Measurements from ENCODE around the gene ST8SIA1. TPM values are rescaled to one million over a fixed set of nuclear protein-coding genes. Genes with fewer than 3 reads are reported as not detected.

Gene ST8SIA1
- polyA plus RNA-seq, 6 donors from 2014 or later = not detected

GRCh38 chr12:22242726-22243125, 91.8 kb downstream of the ST8SIA1 start:
- DNase-seq (no peak), ATAC-seq (ENCODE audit: low read depth in 2 of 2) (no peak)
- Mint-ChIP-seq H3K9me3 (peaks cover 0 to 18% (median 3%) of the 10 kb centered on the region in 7 donors), H3K27ac (no peak overlapping the region), H3K27me3 (peaks cover 0 to 26% (median 3%) of the 10 kb centered on the region in 3 donors), H3K4me1 (no peaks in the 10 kb centered on the region), H3K4me3 (no peak overlapping the region), H3K36me3 (no peaks in the 10 kb centered on the region)

GRCh38 chr12:22238211-22238610, 96.3 kb downstream of the ST8SIA1 start:
- H3K27me3 Mint-ChIP-seq = peaks cover 0 to 14% (median 9%) of the 10 kb centered on the region in 3 donors
- peaks cover 0 to 18% (median 5%) of the 10 kb centered on the region in 7 donors for H3K9me3 Mint-ChIP-seq
- no peak overlapping the region for H3K27ac Mint-ChIP-seq

GRCh38 chr12:22234561-22234960, 99.9 kb downstream of the ST8SIA1 start:
- DNase-seq = no peak
- Mint-ChIP-seq H3K9me3 (peaks cover 0 to 16% (median 5%) of the 10 kb centered on the region in 7 donors), H3K4me3 (no peak overlapping the region), H3K36me3 (no peaks in the 10 kb centered on the region), H3K4me1 (no peaks in the 10 kb centered on the region), H3K27ac (no peak overlapping the region), H3K27me3 (peaks cover 6 to 24% (median 20%) of the 10 kb centered on the region in 3 donors)
- no peak for ATAC-seq (ENCODE audit: low read depth in 2 of 2)

More at GRCh38 chr12:22238211-22238610, 96.3 kb downstream of the ST8SIA1 start:
- Mint-ChIP-seq H3K4me3 (no peak overlapping the region), H3K36me3 (no peaks in the 10 kb centered on the region), H3K4me1 (no peaks in the 10 kb centered on the region)
- DNase-seq = no peak
- ATAC-seq (ENCODE audit: low read depth in 2 of 2) = no peak

- DNase-seq (no peak), ATAC-seq (ENCODE audit: low read depth in 2 of 2) (no peak)
- no peaks in the 10 kb centered on the region for H3K36me3 Mint-ChIP-seq
- no peak overlapping the region for H3K27ac Mint-ChIP-seq
- peaks cover 10 to 38% (median 22%) of the 10 kb centered on the region in 3 donors for H3K27me3 Mint-ChIP-seq
- peaks cover 0 to 2% (median 0%) of the 10 kb centered on the region in 7 donors for H3K9me3 Mint-ChIP-seq
- H3K4me3 Mint-ChIP-seq = no peak overlapping the region
- no peaks in the 10 kb centered on the region for H3K4me1 Mint-ChIP-seq
These were observed 102.7 kb downstream of the ST8SIA1 start for GRCh38 chr12:22231836-22232235.

GRCh38 chr12:22231078-22231477, 103.4 kb downstream of the ST8SIA1 start:
- peaks cover 0 to 1% (median 0%) of the 10 kb centered on the region in 7 donors for H3K9me3 Mint-ChIP-seq
- no peaks in the 10 kb centered on the region for H3K4me1 Mint-ChIP-seq
- H3K36me3 Mint-ChIP-seq = no peaks in the 10 kb centered on the region
- DNase-seq (no peak), ATAC-seq (ENCODE audit: low read depth in 2 of 2) (no peak)
- no peak overlapping the region for H3K27ac Mint-ChIP-seq
- H3K27me3 Mint-ChIP-seq = peaks cover 10 to 35% (median 26%) of the 10 kb centered on the region in 3 donors
- H3K4me3 Mint-ChIP-seq = no peak overlapping the region

- no peak overlapping the region for H3K27ac Mint-ChIP-seq
- no peaks in the 10 kb centered on the region for H3K9me3 Mint-ChIP-seq
- DNase-seq (no peak), ATAC-seq (ENCODE audit: low read depth in 2 of 2) (no peak)
- no peak overlapping the region for H3K4me3 Mint-ChIP-seq
- H3K4me1 Mint-ChIP-seq = no peaks in the 10 kb centered on the region
- H3K27me3 Mint-ChIP-seq = peaks cover 10 to 30% (median 26%) of the 10 kb centered on the region in 3 donors
- H3K36me3 Mint-ChIP-seq = no peaks in the 10 kb centered on the region
These were observed 104.2 kb downstream of the ST8SIA1 start for GRCh38 chr12:22230280-22230794.

- ATAC-seq (ENCODE audit: low read depth in 2 of 2) (no peak), DNase-seq (no peak)
- H3K9me3 Mint-ChIP-seq = no peaks in the 10 kb centered on the region
- H3K4me1 Mint-ChIP-seq = no peaks in the 10 kb centered on the region
- no peaks in the 10 kb centered on the region for H3K36me3 Mint-ChIP-seq
- H3K27me3 Mint-ChIP-seq = peaks cover 11 to 30% (median 26%) of the 10 kb centered on the region in 3 donors
- H3K4me3 Mint-ChIP-seq = no peak overlapping the region
- H3K27ac Mint-ChIP-seq = peak overlapping the region in 1 of 6 donors; percentile 19
These were observed 104.7 kb downstream of the ST8SIA1 start for GRCh38 chr12:22229652-22230279.

- no peak overlapping the region for H3K4me3 Mint-ChIP-seq
- H3K9me3 Mint-ChIP-seq = no peaks in the 10 kb centered on the region
- H3K27me3 Mint-ChIP-seq = peaks cover 13 to 29% (median 26%) of the 10 kb centered on the region in 3 donors
- no peak for DNase-seq
- no peak for ATAC-seq (ENCODE audit: low read depth in 2 of 2)
- no peaks in the 10 kb centered on the region for H3K36me3 Mint-ChIP-seq
- no peaks in the 10 kb centered on the region for H3K4me1 Mint-ChIP-seq
- peak overlapping the region in 1 of 6 donors; percentile 11 for H3K27ac Mint-ChIP-seq
These were observed 106.3 kb downstream of the ST8SIA1 start for GRCh38 chr12:22228022-22228875.

- Mint-ChIP-seq H3K4me1 (no peaks in the 10 kb centered on the region), H3K9me3 (no peaks in the 10 kb centered on the region), H3K27ac (no peak overlapping the region), H3K4me3 (no peak overlapping the region), H3K27me3 (peaks cover 5 to 22% (median 8%) of the 10 kb centered on the region in 3 donors), H3K36me3 (no peaks in the 10 kb centered on the region)
- ATAC-seq (ENCODE audit: low read depth in 2 of 2) (no peak), DNase-seq (no peak)
These were observed 111.2 kb downstream of the ST8SIA1 start for GRCh38 chr12:22223356-22223755.

GRCh38 chr12:22217556-22217955, 117.0 kb downstream of the ST8SIA1 start:
- Mint-ChIP-seq H3K4me3 (no peak overlapping the region), H3K9me3 (peaks cover 0 to 8% (median 2%) of the 10 kb centered on the region in 7 donors), H3K4me1 (no peaks in the 10 kb centered on the region), H3K36me3 (no peaks in the 10 kb centered on the region), H3K27me3 (peaks cover 10 to 26% (median 11%) of the 10 kb centered on the region in 3 donors), H3K27ac (no peak overlapping the region)
- no peak for DNase-seq
- ATAC-seq (ENCODE audit: low read depth in 2 of 2) = no peak

GRCh38 chr12:22215467-22216253, 118.8 kb downstream of the ST8SIA1 start:
- Mint-ChIP-seq H3K4me1 (no peaks in the 10 kb centered on the region), H3K27me3 (peaks cover 11 to 23% (median 14%) of the 10 kb centered on the region in 3 donors), H3K4me3 (no peak overlapping the region), H3K9me3 (peaks cover 0 to 8% (median 2%) of the 10 kb centered on the region in 7 donors), H3K36me3 (no peaks in the 10 kb centered on the region), H3K27ac (no peak overlapping the region)
- ATAC-seq (ENCODE audit: low read depth in 2 of 2) = no peak
- DNase-seq = no peak

GRCh38 chr12:22211128-22211527, 123.4 kb downstream of the ST8SIA1 start:
- no peak for DNase-seq
- Mint-ChIP-seq H3K27ac (no peak overlapping the region), H3K4me1 (no peaks in the 10 kb centered on the region), H3K4me3 (no peak overlapping the region), H3K9me3 (peaks cover 0 to 8% (median 2%) of the 10 kb centered on the region in 7 donors), H3K27me3 (peaks cover 11 to 32% (median 17%) of the 10 kb centered on the region in 3 donors), H3K36me3 (no peaks in the 10 kb centered on the region)
- no peak for ATAC-seq (ENCODE audit: low read depth in 2 of 2)

GRCh38 chr12:22209422-22209821, 125.1 kb downstream of the ST8SIA1 start:
- DNase-seq (no peak), ATAC-seq (ENCODE audit: low read depth in 2 of 2) (no peak)
- no peak overlapping the region for H3K4me3 Mint-ChIP-seq
- peaks cover 19 to 39% (median 19%) of the 10 kb centered on the region in 3 donors for H3K27me3 Mint-ChIP-seq
- H3K27ac Mint-ChIP-seq = no peak overlapping the region
- H3K36me3 Mint-ChIP-seq = peaks cover 0 to 3% of the 10 kb centered on the region in 2 donors
- H3K4me1 Mint-ChIP-seq = no peaks in the 10 kb centered on the region
- peaks cover under 1 to 14% (median 4%) of the 10 kb centered on the region in 7 donors for H3K9me3 Mint-ChIP-seq

Data from naive B cell (primary cell).